Heart left ventricle (tissue), 13 donors: ENCODE measurements around the gene ATL2.

ENCODE experiments used
- CTCF ChIP-seq, 12 donors: fragments of 200-600 bp; sonication (generic) in 4 of 12; IDR thresholded peaks; one replicate each; pipeline versions ENCODE4 v1.5.0 to v1.8.0; 2018 to 2022; ENCODE audit warnings: antibody characterized with exemption in 12 of 12, mild to moderate bottlenecking in 5 of 12
- POLR2A ChIP-seq, 2 donors: fragments of 450-650 bp; IDR thresholded peaks; one replicate each; pipeline ENCODE4 v1.6.1; 2017; ENCODE audit warnings: antibody characterized with exemption in 2 of 2, mild to moderate bottlenecking in 2 of 2, moderate library complexity in 2 of 2
- donor health status: ischemic (EF 13 %, LVEDD 7.1; RV severe dilation, severe dysfunction).
- donor health status: DM: no; HTN: yes; CAD: no.
- donor health status: DM: no; HTN: no; CAD: no.
- donor health status: ischemic (EF 25% LVEDD 6.9; RV normal size, moderate dysfunction).
- donor health status: ischemic (EF 25% LVEDD 5.7; RV mildly dilated, moderate dysfunction).
- donor health status: ischemic (EF 35%, LVEDD 5.7; RV mildly dilated, moderate dysfunction).
- donor health status: nonischemic (EF 11% LVEDD 7.7; RV severe dilation, severe dysfunction).
- donor health status: DM: yes; HTN: yes; CAD: no.
- donor health status: PGD.
- donor health status: ischemic (EF 29% LVEDD 5.4; RV normal size, mild dysfunction).
- donor health status: nonischemic (EF 23%, LVEDD 6.1; RV moderate dilation, normal function).

- TF ChIP-seq CTCF (IDR thresholded peaks at IDR 0.05) = no peak
- no peak for TF ChIP-seq POLR2A (IDR thresholded peaks at IDR 0.05)
Measured at GRCh38 chr2:38294597-38294996, 82.5 kb downstream of the ATL2 start.
